ENCODE data around the gene ADORA1. TPM values are rescaled to one million over a fixed set of nuclear protein-coding genes. Genes with fewer than 3 reads are reported as not detected.
A peak's percentile ranks its signal among the peaks of the same experiment; 100 is the strongest.

The ADORA1 gene
- total RNA-seq (not detected), total RNA-seq (0 to 0.26 (median 0) reads per million in 29 experiments)
- total RNA-seq (2013): not detected

DNA sequence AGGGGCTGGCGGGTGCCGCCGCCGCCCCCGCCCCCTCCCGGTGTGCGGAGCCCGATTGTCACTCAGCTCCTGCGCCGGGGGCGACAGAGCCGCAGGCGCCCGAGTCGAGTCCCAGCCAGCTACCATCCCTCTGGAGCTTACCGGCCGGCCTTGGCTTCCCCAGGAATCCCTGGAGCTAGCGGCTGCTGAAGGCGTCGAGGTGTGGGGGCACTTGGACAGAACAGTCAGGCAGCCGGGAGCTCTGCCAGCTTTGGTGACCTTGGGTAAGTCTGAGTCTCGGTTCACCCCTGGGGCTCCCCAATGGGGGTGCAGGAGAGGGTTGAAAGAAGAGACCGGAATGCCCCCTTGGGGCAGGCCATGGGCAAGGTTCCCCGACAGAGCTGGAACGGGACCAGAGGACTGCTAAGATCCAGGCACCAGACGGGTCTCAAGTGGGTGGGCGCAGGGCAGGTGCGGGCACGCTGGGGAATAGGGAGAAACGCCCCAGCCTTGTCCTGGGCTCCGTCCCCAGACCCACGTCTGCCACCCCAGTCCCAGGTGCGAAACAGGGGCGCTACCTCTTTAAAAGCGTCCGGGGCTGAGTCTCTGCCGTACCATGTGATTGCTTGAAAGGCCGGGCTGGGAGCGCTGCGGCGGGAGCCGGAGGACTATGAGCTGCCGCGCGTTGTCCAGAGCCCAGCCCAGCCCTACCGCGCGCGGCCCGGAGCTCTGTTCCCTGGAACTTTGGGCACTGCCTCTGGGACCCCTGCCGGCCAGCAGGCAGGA is at the start of gene ADORA1:
Gene ADORA1, plus strand, starts transcription at position 61 of the 765 bp plus-strand sequence. CDS start 1,116 bp downstream, outside the sequence.
- H3K27ac ChIP-seq (ENCODE audit: low read length): no peak within 1 kb of the TSS
- peak within 1 kb of the TSS in 1 of 2 donors; percentile 37 for H3K27ac Mint-ChIP-seq
- ChIA-PET CTCF (no interaction called here), POLR2A (interaction anchor here in 1 of 2 donors (0.6 kb wide), 1 partner anchor 196 kb away, joined by 3 read pairs; no protein-coding TSS in a partner anchor)
- H3K9me3 Mint-ChIP-seq: no peaks in the 10 kb centered on the region
- 2% methylated on average over 50 of the region's 51 CpGs for WGBS (ENCODE audit: insufficient coverage)
- DNase-seq (no peak), ATAC-seq (replicated peaks in 1 of 4) (peak in 2 of 4 experiments; percentile 23 to 38)
- H3K4me3 ChIP-seq (ENCODE audit: control insufficient read depth in 1 of 2, extremely low read depth in 1 of 2, low read length in 1 of 2): peak within 1 kb of the TSS in 1 of 2 donors; percentile 55
- no peaks in the 10 kb centered on the region for H3K36me3 ChIP-seq (ENCODE audit: control insufficient read depth in 2 of 2, extremely low read depth in 1 of 2, insufficient read depth in 1 of 2, low read length in 1 of 2)
- peak within 1 kb of the TSS; percentile 13 to 65 (median 13) for H3K4me3 Mint-ChIP-seq
- peaks cover 47 to 69% of the 10 kb centered on the region in 2 donors for H3K27me3 Mint-ChIP-seq
- peaks cover 4 to 83% of the 10 kb centered on the region in 2 experiments for H3K27me3 ChIP-seq (replicated peaks in 1 of 2; ENCODE audit: control insufficient read depth in 2 of 2, extremely low read depth in 1 of 2, insufficient read depth in 2 of 2, low read length in 1 of 2)
- no peaks in the 10 kb centered on the region for H3K9me3 ChIP-seq
- no peaks in the 10 kb centered on the region for H3K36me3 Mint-ChIP-seq
- H3K4me1 ChIP-seq (ENCODE audit: control insufficient read depth in 1 of 2, extremely low read depth in 1 of 2, insufficient read depth in 2 of 2, low read length in 2 of 2): peaks cover 0 to 12% of the 10 kb centered on the region in 2 experiments
- H3K4me1 Mint-ChIP-seq: peaks cover 9 to 15% (median 9%) of the 10 kb centered on the region in 3 donors

DNA sequence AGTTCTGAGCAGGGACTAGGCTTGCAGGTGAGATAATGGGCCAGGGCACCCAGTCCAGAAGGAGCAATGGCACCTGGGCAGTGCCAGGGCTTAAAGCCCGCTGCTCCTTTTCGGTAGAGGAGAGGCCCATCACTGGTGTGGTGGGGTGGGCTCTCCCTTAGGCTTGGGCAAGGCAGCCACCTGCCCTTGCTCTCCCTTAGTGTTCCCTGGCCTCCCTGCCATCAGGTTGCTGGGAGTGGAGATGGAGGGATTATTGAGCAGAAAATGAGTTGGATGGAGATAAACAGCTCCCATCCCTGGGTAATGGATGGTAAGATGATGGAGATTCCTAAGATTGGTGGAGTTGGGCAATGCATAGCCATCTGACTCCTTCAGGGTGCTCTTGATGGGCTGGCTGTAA is 49.6 kb upstream of the ADORA1 start:
- H3K27me3 ChIP-seq (replicated peaks in 1 of 2; ENCODE audit: control insufficient read depth in 2 of 2, extremely low read depth in 1 of 2, insufficient read depth in 2 of 2, low read length in 1 of 2): peaks cover 0 to 65% of the 10 kb centered on the region in 2 experiments
- no peaks in the 10 kb centered on the region for H3K36me3 ChIP-seq (ENCODE audit: control insufficient read depth in 2 of 2, extremely low read depth in 1 of 2, insufficient read depth in 1 of 2, low read length in 1 of 2)
- H3K4me1 ChIP-seq (ENCODE audit: control insufficient read depth in 1 of 2, extremely low read depth in 1 of 2, insufficient read depth in 2 of 2, low read length in 2 of 2): peaks cover 0 to 11% of the 10 kb centered on the region in 2 experiments
- Mint-ChIP-seq H3K9me3 (no peaks in the 10 kb centered on the region), H3K4me3 (no peak overlapping the region), H3K27ac (no peak overlapping the region), H3K36me3 (no peaks in the 10 kb centered on the region), H3K4me1 (peaks cover 5 to 11% (median 6%) of the 10 kb centered on the region in 3 donors), H3K27me3 (peaks cover 49 to 64% of the 10 kb centered on the region in 2 donors)
- WGBS (ENCODE audit: insufficient coverage): no CpG with 5 or more reads among the region's 2 CpGs
- DNase-seq: no peak
- ChIA-PET CTCF (no interaction called here), POLR2A (no interaction called here)
- no peak for ATAC-seq (replicated peaks in 1 of 4)
- no peaks in the 10 kb centered on the region for H3K9me3 ChIP-seq
- no peak overlapping the region for H3K4me3 ChIP-seq (ENCODE audit: control insufficient read depth in 1 of 2, extremely low read depth in 1 of 2, low read length in 1 of 2)
- no peak overlapping the region for H3K27ac ChIP-seq (ENCODE audit: low read length)

DNA sequence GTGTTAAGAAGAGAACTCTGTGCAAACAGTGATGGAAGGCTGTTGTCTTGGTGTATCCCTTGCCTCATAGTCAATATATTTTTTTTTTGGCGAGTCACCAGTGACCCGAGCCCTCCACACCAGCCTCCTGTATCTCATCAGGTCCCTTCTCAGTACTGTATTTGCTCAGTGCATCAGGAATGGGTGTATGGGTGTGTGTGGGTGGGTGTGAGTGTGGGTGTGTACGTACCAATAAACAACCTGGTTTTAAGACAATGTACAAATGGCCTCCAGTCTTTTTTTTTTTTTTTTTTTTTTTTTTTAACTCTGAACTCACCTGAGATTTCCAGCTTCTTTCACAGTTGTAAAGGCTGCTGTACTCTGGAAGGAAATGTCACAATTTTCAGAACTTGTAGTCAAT is 49.0 kb upstream of the ADORA1 start:
- peaks cover 43 to 60% of the 10 kb centered on the region in 2 donors for H3K27me3 Mint-ChIP-seq
- Histone ChIP-seq H3K9me3 (no peaks in the 10 kb centered on the region), H3K4me3 (ENCODE audit: control insufficient read depth in 1 of 2, extremely low read depth in 1 of 2, low read length in 1 of 2) (no peak overlapping the region), H3K27me3 (replicated peaks in 1 of 2; ENCODE audit: control insufficient read depth in 2 of 2, extremely low read depth in 1 of 2, insufficient read depth in 2 of 2, low read length in 1 of 2) (peaks cover 0 to 66% of the 10 kb centered on the region in 2 experiments), H3K36me3 (ENCODE audit: control insufficient read depth in 2 of 2, extremely low read depth in 1 of 2, insufficient read depth in 1 of 2, low read length in 1 of 2) (no peaks in the 10 kb centered on the region), H3K27ac (ENCODE audit: low read length) (no peak overlapping the region), H3K4me1 (ENCODE audit: control insufficient read depth in 1 of 2, extremely low read depth in 1 of 2, insufficient read depth in 2 of 2, low read length in 2 of 2) (peaks cover 0 to 11% of the 10 kb centered on the region in 2 experiments)
- ChIA-PET CTCF (no interaction called here), POLR2A (interaction anchor here in 1 of 2 donors (0.6 kb wide), 1 partner anchor 72 kb away, joined by 5 read pairs; no protein-coding TSS in a partner anchor)
- no peak overlapping the region for H3K27ac Mint-ChIP-seq
- H3K4me1 Mint-ChIP-seq: peaks cover 5 to 11% (median 6%) of the 10 kb centered on the region in 3 donors
- no CpG with 5 or more reads among the region's 3 CpGs for WGBS (ENCODE audit: insufficient coverage)
- no peak overlapping the region for H3K4me3 Mint-ChIP-seq
- DNase-seq (no peak), ATAC-seq (replicated peaks in 1 of 4) (no peak)
- H3K36me3 Mint-ChIP-seq: no peaks in the 10 kb centered on the region
- H3K9me3 Mint-ChIP-seq: no peaks in the 10 kb centered on the region

DNA sequence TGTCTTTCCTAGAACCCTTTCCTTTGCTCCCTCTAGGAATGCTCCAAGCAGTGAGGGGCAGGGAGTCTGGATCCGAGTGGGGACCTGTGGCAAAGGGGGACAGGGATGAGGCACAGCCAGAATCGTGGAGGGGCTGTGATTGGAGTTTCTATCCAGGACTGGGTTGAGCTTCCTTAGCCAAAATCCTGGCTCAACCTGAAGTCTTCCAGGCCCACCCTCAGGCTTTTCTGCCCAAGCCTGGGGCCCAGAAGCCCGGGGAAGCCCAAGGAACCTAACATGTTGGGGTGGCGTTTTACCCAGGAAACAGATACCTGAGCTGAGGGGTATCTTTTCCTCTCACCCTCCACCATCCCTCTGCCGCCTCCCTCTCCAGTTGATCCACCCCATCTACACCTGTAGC is 47.1 kb upstream of the ADORA1 start:
- WGBS (ENCODE audit: insufficient coverage): 57% methylated on average over 3 of the region's 5 CpGs
- Mint-ChIP-seq H3K9me3 (no peaks in the 10 kb centered on the region), H3K36me3 (no peaks in the 10 kb centered on the region), H3K27ac (no peak overlapping the region), H3K4me1 (peaks cover 5 to 6% (median 5%) of the 10 kb centered on the region in 3 donors), H3K4me3 (no peak overlapping the region), H3K27me3 (peaks cover 29 to 45% of the 10 kb centered on the region in 2 donors)
- peaks cover 0 to 9% of the 10 kb centered on the region in 2 experiments for H3K4me1 ChIP-seq (ENCODE audit: control insufficient read depth in 1 of 2, extremely low read depth in 1 of 2, insufficient read depth in 2 of 2, low read length in 2 of 2)
- no peak for DNase-seq
- peaks cover 0 to 64% of the 10 kb centered on the region in 2 experiments for H3K27me3 ChIP-seq (replicated peaks in 1 of 2; ENCODE audit: control insufficient read depth in 2 of 2, extremely low read depth in 1 of 2, insufficient read depth in 2 of 2, low read length in 1 of 2)
- no peaks in the 10 kb centered on the region for H3K9me3 ChIP-seq
- POLR2A ChIA-PET: no interaction called here
- no peak for ATAC-seq (replicated peaks in 1 of 4)
- H3K36me3 ChIP-seq (ENCODE audit: control insufficient read depth in 2 of 2, extremely low read depth in 1 of 2, insufficient read depth in 1 of 2, low read length in 1 of 2): no peaks in the 10 kb centered on the region
- H3K4me3 ChIP-seq (ENCODE audit: control insufficient read depth in 1 of 2, extremely low read depth in 1 of 2, low read length in 1 of 2): no peak overlapping the region
- CTCF ChIA-PET: no interaction called here
- H3K27ac ChIP-seq (ENCODE audit: low read length): no peak overlapping the region

DNA sequence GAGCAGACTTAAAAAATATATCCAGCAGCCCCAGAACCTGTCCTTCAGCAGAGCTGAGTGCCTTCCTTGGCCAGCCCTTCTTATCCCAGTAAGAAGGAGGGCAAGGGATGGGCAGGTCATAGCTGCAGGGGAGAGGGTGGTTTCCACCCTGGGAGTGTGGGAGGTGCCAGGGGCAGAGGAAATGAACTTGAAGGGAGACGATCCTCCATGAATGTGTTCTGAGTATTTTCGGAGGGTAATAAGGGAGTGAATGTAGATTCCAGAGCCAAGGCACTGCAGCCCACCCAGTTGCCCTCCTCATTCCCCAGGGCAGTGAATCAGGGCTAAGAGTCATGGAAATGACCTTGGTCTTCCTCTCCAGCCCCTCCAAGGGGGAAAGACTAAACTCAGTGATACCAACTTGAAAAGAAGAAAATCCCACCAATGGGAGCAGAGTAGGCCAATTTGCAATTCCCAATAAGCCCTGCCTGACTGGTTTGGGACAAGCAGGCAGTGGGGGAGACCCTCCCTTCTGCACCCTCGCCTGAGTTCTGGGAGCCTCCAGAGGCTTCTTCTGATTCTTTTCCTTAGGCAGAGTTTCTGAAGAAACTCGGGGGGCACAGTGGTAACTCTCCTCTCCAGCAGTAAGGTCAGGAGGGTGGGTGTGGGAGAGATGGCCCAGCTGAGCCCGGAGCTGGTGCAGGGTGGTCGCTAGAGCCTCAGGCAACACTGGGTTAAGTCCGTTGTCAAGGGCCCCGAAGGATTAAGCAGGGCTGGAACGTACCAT is 45.9 kb upstream of the ADORA1 start:
- peaks cover 0 to 55% of the 10 kb centered on the region in 2 experiments for H3K27me3 ChIP-seq (replicated peaks in 1 of 2; ENCODE audit: control insufficient read depth in 2 of 2, extremely low read depth in 1 of 2, insufficient read depth in 2 of 2, low read length in 1 of 2)
- Mint-ChIP-seq H3K4me3 (no peak overlapping the region), H3K27ac (no peak overlapping the region), H3K36me3 (no peaks in the 10 kb centered on the region), H3K9me3 (no peaks in the 10 kb centered on the region), H3K4me1 (no peaks in the 10 kb centered on the region), H3K27me3 (peaks cover 23 to 38% of the 10 kb centered on the region in 2 donors)
- no peak overlapping the region for H3K27ac ChIP-seq (ENCODE audit: low read length)
- H3K4me1 ChIP-seq (ENCODE audit: control insufficient read depth in 1 of 2, extremely low read depth in 1 of 2, insufficient read depth in 2 of 2, low read length in 2 of 2): no peaks in the 10 kb centered on the region
- DNase-seq (no peak), ATAC-seq (replicated peaks in 1 of 4) (no peak)
- no peaks in the 10 kb centered on the region for H3K36me3 ChIP-seq (ENCODE audit: control insufficient read depth in 2 of 2, extremely low read depth in 1 of 2, insufficient read depth in 1 of 2, low read length in 1 of 2)
- no peaks in the 10 kb centered on the region for H3K9me3 ChIP-seq
- POLR2A ChIA-PET: no interaction called here
- WGBS (ENCODE audit: insufficient coverage): 60% methylated on average over 1 of the region's 9 CpGs
- CTCF ChIA-PET: no interaction called here
- H3K4me3 ChIP-seq (ENCODE audit: control insufficient read depth in 1 of 2, extremely low read depth in 1 of 2, low read length in 1 of 2): no peak overlapping the region

DNA sequence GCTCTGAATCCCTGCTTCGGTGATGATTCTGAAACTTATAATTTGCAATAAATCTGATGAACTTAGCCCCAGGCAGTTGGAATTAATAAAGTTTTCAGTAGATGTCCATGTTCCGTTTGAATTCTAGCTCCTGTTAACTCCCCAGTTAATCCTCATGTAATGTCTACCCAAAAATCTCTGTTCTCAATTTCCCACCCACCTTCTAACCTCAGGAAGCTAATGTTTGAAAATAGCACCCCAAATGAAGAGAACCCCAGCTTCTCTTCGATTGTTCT is 45.4 kb upstream of the ADORA1 start:
- H3K27me3 ChIP-seq (replicated peaks in 1 of 2; ENCODE audit: control insufficient read depth in 2 of 2, extremely low read depth in 1 of 2, insufficient read depth in 2 of 2, low read length in 1 of 2): peaks cover 0 to 50% of the 10 kb centered on the region in 2 experiments
- no peaks in the 10 kb centered on the region for H3K4me1 ChIP-seq (ENCODE audit: control insufficient read depth in 1 of 2, extremely low read depth in 1 of 2, insufficient read depth in 2 of 2, low read length in 2 of 2)
- ChIA-PET CTCF (interaction anchor here in 1 of 2 donors (0.6 kb wide), 1 partner anchor 37 kb away, joined by 3 read pairs; no protein-coding TSS in a partner anchor), POLR2A (no interaction called here)
- Mint-ChIP-seq H3K36me3 (no peaks in the 10 kb centered on the region), H3K27ac (no peak overlapping the region), H3K4me3 (no peak overlapping the region), H3K9me3 (no peaks in the 10 kb centered on the region), H3K4me1 (no peaks in the 10 kb centered on the region), H3K27me3 (peaks cover 18 to 33% of the 10 kb centered on the region in 2 donors)
- DNase-seq (no peak), ATAC-seq (replicated peaks in 1 of 4) (no peak)
- no peak overlapping the region for H3K4me3 ChIP-seq (ENCODE audit: control insufficient read depth in 1 of 2, extremely low read depth in 1 of 2, low read length in 1 of 2)
- WGBS (ENCODE audit: insufficient coverage): 100% methylated on average over 1 of the region's 3 CpGs
- no peak overlapping the region for H3K27ac ChIP-seq (ENCODE audit: low read length)
- H3K36me3 ChIP-seq (ENCODE audit: control insufficient read depth in 2 of 2, extremely low read depth in 1 of 2, insufficient read depth in 1 of 2, low read length in 1 of 2): no peaks in the 10 kb centered on the region
- no peaks in the 10 kb centered on the region for H3K9me3 ChIP-seq

All from T-cell (primary cell).